ENCODE results near the gene HMG20B.

- TF ChIP-seq POLR2AphosphoS5 (IDR thresholded peaks at IDR 0.05; ENCODE audit: low read depth, low read length) (no peak), RCOR1 (IDR thresholded peaks at IDR 0.05; ENCODE audit: low read length) (peak; percentile 70; the same call in 1 of the 2 replicates), CTCF (IDR thresholded peaks at IDR 0.05) (no peak), EP300 (IDR thresholded peaks at IDR 0.05; ENCODE audit: borderline replicate concordance in 1 of 2, low read depth in 1 of 2, low read length in 1 of 2) (no peak), NFIC (IDR thresholded peaks at IDR 0.05; ENCODE audit: borderline replicate concordance) (no peak), PBX3 (IDR thresholded peaks at IDR 0.05) (no peak), EZH2phosphoT487 (IDR thresholded peaks at IDR 0.05; ENCODE audit: borderline replicate concordance, low read depth) (no peak), GABPA (IDR thresholded peaks at IDR 0.05; ENCODE audit: low read depth) (no peak), MXI1 (IDR thresholded peaks at IDR 0.05; ENCODE audit: low read depth, low read length) (no peak), MAX (IDR thresholded peaks at IDR 0.05; ENCODE audit: low read depth) (no peak), RAD21 (IDR thresholded peaks at IDR 0.05; ENCODE audit: low read length) (no peak)
These were observed 54.6 kb downstream of the HMG20B start for GRCh38 chr19:3627351-3627723.
